GM12878 (cell line): ENCODE data around the gene DYNC1H1. TPM values are rescaled to one million over a fixed set of nuclear protein-coding genes. Genes with fewer than 3 reads are reported as not detected.

ENCODE experiments used
- CREM ChIP-seq: IDR thresholded peaks from 2 replicates; pipeline ENCODE4 v1.6.1; 2014; ENCODE audit warnings: antibody characterized with exemption, low read depth
- FOS ChIP-seq: IDR thresholded peaks from 3 replicates; pipeline ENCODE4 v1.6.1; 2011; ENCODE audit warnings: borderline replicate concordance; ENCODE audit not compliant: insufficient read length; ENCODE audit errors: extremely low read depth
- IKZF1 ChIP-seq: fragments of 450-650 bp; conservative IDR thresholded peaks from 2 replicates; pipeline ENCODE4 v1.6.1; 2017; ENCODE audit warnings: antibody characterized with exemption, mild to moderate bottlenecking
- IKZF2 ChIP-seq, 2 experiments: fragments of 450-650 bp; IDR thresholded peaks; 2 replicates each; pipeline ENCODE4 v1.6.1; 2017; ENCODE audit warnings: mild to moderate bottlenecking in 2 of 2, moderate library complexity in 2 of 2
- KLF5 ChIP-seq: fragments of 450-650 bp; IDR thresholded peaks from 2 replicates; pipeline ENCODE4 v1.6.1; 2014; ENCODE audit warnings: mild to moderate bottlenecking; ENCODE audit not compliant: partially characterized antibody
- MXI1 ChIP-seq: fragments of 150-350 bp; IDR thresholded peaks from 2 replicates; pipeline ENCODE4 v1.6.1; 2011; ENCODE audit warnings: low read depth, mild to moderate bottlenecking, inconsistent platforms, low read length, improper control_type of control experiment
- NFYA ChIP-seq: IDR thresholded peaks from 2 replicates; pipeline ENCODE4 v1.6.1; 2011; ENCODE audit warnings: low read depth, mild to moderate bottlenecking, low read length, improper control_type of control experiment, borderline replicate concordance
- NRF1 ChIP-seq: conservative IDR thresholded peaks from 2 replicates; pipeline ENCODE4 v1.6.1; 2011; ENCODE audit warnings: mild to moderate bottlenecking, low read depth, low read length, improper control_type of control experiment
- POLR2A ChIP-seq: IDR thresholded peaks from 2 replicates; pipeline ENCODE4 v1.6.1; 2011; ENCODE audit warnings: low read depth, mild to moderate bottlenecking, low read length
- RAD21 ChIP-seq: IDR thresholded peaks from 2 replicates; pipeline ENCODE4 v1.6.1; 2011; ENCODE audit warnings: mild to moderate bottlenecking, low read depth, low read length, moderate library complexity; ENCODE audit not compliant: insufficient read depth
- RAD51 ChIP-seq: fragments of 450-650 bp; IDR thresholded peaks from 2 replicates; pipeline ENCODE4 v1.6.1; 2016; ENCODE audit warnings: moderate library complexity, mild to moderate bottlenecking, inconsistent platforms
- RB1 ChIP-seq: fragments of 450-650 bp; formaldehyde crosslinking; IDR thresholded peaks from 2 replicates; pipeline ENCODE4 v1.6.1; 2017; ENCODE audit warnings: mild to moderate bottlenecking, borderline replicate concordance
- REST ChIP-seq: IDR thresholded peaks from 2 replicates; pipeline ENCODE4 v1.6.1; 2012; ENCODE audit warnings: mild to moderate bottlenecking, low read depth, low read length
- SIX5 ChIP-seq: IDR thresholded peaks from 2 replicates; pipeline ENCODE4 v1.6.1; 2011; ENCODE audit warnings: mild to moderate bottlenecking, low read depth, low read length, moderate library complexity; ENCODE audit not compliant: severe bottlenecking
- SMC3 ChIP-seq: IDR thresholded peaks from 2 replicates; pipeline ENCODE4 v1.6.1; 2011; ENCODE audit warnings: low read length, improper control_type of control experiment, borderline replicate concordance
- TCF12 ChIP-seq: IDR thresholded peaks from 2 replicates; pipeline ENCODE4 v1.6.1; 2011; ENCODE audit warnings: low read depth, mild to moderate bottlenecking, low read length
- ZNF24 ChIP-seq: fragments of 450-650 bp; IDR thresholded peaks from 2 replicates; pipeline ENCODE4 v1.6.1; 2017; ENCODE audit warnings: antibody characterized with exemption, mild to moderate bottlenecking
- polyA plus RNA-seq, 11 experiments: library from polyadenylated mRNA; depleted of rRNA in 4 of 11; unstranded in 6 of 11; stranded (reverse) in 5 of 11; fragments of >200 nt; fragmentation: Nextera tagmentation in 4 of 11; fragmentation: Illumina TruSeq in 1 of 11; extraction: Ambion mirVana in 4 of 11; extraction: Trizol in 1 of 11; gene quantifications; 1 replicate in 1 of 11; 2 replicates in 10 of 11; pipeline versions ENCODE4 v1.2.1 to v1.2.3, GENCODE V29; 2011 to 2016; ENCODE audit warnings: inconsistent platforms in 2 of 11, missing spikeins in 2 of 11, low read depth in 1 of 11
- total RNA-seq, 4 experiments: library from RNA; depleted of rRNA in 3 of 4; stranded (reverse); fragments of >200 nt in 3 of 4; fragmentation: Illumina TruSeq in 1 of 4; extraction: Trizol in 1 of 4; gene quantifications; 2 replicates each; pipeline versions ENCODE4 v1.2.1 to v1.2.3, GENCODE V29; 2013 to 2021
- TF ChIP-seq, protein P1 (sequence below): fragments of 450-650 bp; IDR thresholded peaks from 2 replicates; pipeline ENCODE4 v1.6.1; 2017; ENCODE audit warnings: mild to moderate bottlenecking, moderate library complexity
- TF ChIP-seq, protein P2 (sequence below): IDR thresholded peaks from 2 replicates; pipeline ENCODE4 v1.6.1; 2011; ENCODE audit warnings: borderline replicate concordance, low read depth, mild to moderate bottlenecking, moderate library complexity, low read length; ENCODE audit not compliant: insufficient read depth, poor library complexity, severe bottlenecking

DYNC1H1 gene
- total and polyA plus RNA-seq, 10 of the 15 experiments (the other 5 are each of a cell fraction or from before 2014, with no cell fraction given): 38.4 to 291 (median 111) TPM

DNA sequence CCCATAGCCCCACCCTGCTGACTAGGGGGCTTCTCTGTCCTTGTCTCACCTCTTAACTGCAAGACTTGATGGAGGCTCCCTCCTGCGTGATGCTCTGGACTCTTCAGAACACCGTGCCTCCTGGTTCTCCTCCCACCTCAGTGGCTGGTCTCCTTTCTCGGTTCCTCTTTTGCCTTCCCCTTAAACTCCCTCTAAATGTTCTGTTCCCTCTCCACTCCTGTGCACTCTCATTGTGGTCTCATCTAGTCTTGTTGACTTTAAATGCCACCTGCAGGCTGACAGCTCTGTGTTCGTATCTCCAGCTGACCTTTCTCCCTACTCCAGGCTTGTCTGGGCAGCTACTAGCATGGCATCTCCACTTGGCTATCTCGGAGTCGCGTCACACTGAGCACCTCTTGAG is 28.3 kb downstream of the DYNC1H1 start (continued):
- TF ChIP-seq REST: no peak
- no peak for TF ChIP-seq NFYA
- peak; percentile 74 for TF ChIP-seq MXI1
- peak; percentile 50; the same call in 1 of the 2 replicates for TF ChIP-seq TCF12
- TF ChIP-seq ZNF24: no peak
- 0 out of 2 replicates have a peak, but pooled peaks have one; percentile 9 for TF ChIP-seq CREM
- TF ChIP-seq, protein P1, sequence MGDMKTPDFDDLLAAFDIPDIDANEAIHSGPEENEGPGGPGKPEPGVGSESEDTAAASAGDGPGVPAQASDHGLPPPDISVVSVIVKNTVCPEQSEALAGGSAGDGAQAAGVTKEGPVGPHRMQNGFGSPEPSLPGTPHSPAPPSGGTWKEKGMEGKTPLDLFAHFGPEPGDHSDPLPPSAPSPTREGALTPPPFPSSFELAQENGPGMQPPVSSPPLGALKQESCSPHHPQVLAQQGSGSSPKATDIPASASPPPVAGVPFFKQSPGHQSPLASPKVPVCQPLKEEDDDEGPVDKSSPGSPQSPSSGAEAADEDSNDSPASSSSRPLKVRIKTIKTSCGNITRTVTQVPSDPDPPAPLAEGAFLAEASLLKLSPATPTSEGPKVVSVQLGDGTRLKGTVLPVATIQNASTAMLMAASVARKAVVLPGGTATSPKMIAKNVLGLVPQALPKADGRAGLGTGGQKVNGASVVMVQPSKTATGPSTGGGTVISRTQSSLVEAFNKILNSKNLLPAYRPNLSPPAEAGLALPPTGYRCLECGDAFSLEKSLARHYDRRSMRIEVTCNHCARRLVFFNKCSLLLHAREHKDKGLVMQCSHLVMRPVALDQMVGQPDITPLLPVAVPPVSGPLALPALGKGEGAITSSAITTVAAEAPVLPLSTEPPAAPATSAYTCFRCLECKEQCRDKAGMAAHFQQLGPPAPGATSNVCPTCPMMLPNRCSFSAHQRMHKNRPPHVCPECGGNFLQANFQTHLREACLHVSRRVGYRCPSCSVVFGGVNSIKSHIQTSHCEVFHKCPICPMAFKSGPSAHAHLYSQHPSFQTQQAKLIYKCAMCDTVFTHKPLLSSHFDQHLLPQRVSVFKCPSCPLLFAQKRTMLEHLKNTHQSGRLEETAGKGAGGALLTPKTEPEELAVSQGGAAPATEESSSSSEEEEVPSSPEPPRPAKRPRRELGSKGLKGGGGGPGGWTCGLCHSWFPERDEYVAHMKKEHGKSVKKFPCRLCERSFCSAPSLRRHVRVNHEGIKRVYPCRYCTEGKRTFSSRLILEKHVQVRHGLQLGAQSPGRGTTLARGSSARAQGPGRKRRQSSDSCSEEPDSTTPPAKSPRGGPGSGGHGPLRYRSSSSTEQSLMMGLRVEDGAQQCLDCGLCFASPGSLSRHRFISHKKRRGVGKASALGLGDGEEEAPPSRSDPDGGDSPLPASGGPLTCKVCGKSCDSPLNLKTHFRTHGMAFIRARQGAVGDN: no peak
- no peak for TF ChIP-seq KLF5
- TF ChIP-seq POLR2A: peak; percentile 44; the same call in 1 of the 2 replicates
- TF ChIP-seq SIX5: no peak
- TF ChIP-seq IKZF2 (IDR thresholded peaks at IDR 0.05): peak; percentile 98
- peak; percentile 63 for TF ChIP-seq RAD21
- TF ChIP-seq SMC3: peak; percentile 75
- no peak for TF ChIP-seq RB1
- TF ChIP-seq, protein P2, sequence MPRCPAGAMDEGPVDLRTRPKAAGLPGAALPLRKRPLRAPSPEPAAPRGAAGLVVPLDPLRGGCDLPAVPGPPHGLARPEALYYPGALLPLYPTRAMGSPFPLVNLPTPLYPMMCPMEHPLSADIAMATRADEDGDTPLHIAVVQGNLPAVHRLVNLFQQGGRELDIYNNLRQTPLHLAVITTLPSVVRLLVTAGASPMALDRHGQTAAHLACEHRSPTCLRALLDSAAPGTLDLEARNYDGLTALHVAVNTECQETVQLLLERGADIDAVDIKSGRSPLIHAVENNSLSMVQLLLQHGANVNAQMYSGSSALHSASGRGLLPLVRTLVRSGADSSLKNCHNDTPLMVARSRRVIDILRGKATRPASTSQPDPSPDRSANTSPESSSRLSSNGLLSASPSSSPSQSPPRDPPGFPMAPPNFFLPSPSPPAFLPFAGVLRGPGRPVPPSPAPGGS: no peak
- TF ChIP-seq IKZF1: peak; percentile 91
- no peak for TF ChIP-seq FOS
- no peak for TF ChIP-seq RAD51
- no peak for TF ChIP-seq NRF1
